ENCODE measurements around the gene MPDU1. TPM values are rescaled to one million over a fixed set of nuclear protein-coding genes. Genes with fewer than 3 reads are reported as not detected.

The MPDU1 gene
- total and polyA plus RNA-seq, 2 of the 13 experiments (the other 11 are each of a cell fraction or from before 2014, with no cell fraction given) = 112 to 167 TPM

GRCh38 chr17:7561589-7562207, 22.0 kb upstream of the MPDU1 start, which contains the start of gene SENP3 (continued):
- TF ChIP-seq, protein P1, sequence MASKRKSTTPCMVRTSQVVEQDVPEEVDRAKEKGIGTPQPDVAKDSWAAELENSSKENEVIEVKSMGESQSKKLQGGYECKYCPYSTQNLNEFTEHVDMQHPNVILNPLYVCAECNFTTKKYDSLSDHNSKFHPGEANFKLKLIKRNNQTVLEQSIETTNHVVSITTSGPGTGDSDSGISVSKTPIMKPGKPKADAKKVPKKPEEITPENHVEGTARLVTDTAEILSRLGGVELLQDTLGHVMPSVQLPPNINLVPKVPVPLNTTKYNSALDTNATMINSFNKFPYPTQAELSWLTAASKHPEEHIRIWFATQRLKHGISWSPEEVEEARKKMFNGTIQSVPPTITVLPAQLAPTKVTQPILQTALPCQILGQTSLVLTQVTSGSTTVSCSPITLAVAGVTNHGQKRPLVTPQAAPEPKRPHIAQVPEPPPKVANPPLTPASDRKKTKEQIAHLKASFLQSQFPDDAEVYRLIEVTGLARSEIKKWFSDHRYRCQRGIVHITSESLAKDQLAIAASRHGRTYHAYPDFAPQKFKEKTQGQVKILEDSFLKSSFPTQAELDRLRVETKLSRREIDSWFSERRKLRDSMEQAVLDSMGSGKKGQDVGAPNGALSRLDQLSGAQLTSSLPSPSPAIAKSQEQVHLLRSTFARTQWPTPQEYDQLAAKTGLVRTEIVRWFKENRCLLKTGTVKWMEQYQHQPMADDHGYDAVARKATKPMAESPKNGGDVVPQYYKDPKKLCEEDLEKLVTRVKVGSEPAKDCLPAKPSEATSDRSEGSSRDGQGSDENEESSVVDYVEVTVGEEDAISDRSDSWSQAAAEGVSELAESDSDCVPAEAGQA (IDR thresholded peaks at IDR 0.05; ENCODE audit: low read depth) = peak; percentile 65
- TF ChIP-seq, protein P1 (CRISPR knock-in tag; IDR thresholded peaks at IDR 0.05; ENCODE audit: borderline replicate concordance) = no peak
- TF ChIP-seq FOSL1 (CRISPR knock-in tag; IDR thresholded peaks at IDR 0.05; ENCODE audit: borderline replicate concordance) (no peak), ZNF34 (CRISPR knock-in tag; IDR thresholded peaks at IDR 0.05; ENCODE audit: borderline replicate concordance) (peak; percentile 81; the same call in 1 of the 2 replicates), ZGPAT (CRISPR knock-in tag; IDR thresholded peaks at IDR 0.05) (0 out of 2 replicates have a peak, but pooled peaks have one; percentile 62), GATAD1 (CRISPR knock-in tag; IDR thresholded peaks at IDR 0.05) (peak; percentile 93), GABPB1 (CRISPR knock-in tag; IDR thresholded peaks at IDR 0.05) (peak; percentile 88), KLF16 (CRISPR knock-in tag; IDR thresholded peaks at IDR 0.05) (no peak), PHF21A (CRISPR knock-in tag; IDR thresholded peaks at IDR 0.05) (no peak), ZNF557 (CRISPR knock-in tag; IDR thresholded peaks at IDR 0.05) (no peak), FOXK2 (IDR thresholded peaks at IDR 0.05) (no peak), ZNF142 (CRISPR knock-in tag; IDR thresholded peaks at IDR 0.05) (peak; percentile 46), KAT7 (CRISPR knock-in tag; IDR thresholded peaks at IDR 0.05; ENCODE audit: borderline replicate concordance) (peak; percentile 91; the same call in 1 of the 2 replicates), ZC3H4 (CRISPR knock-in tag; IDR thresholded peaks at IDR 0.05; ENCODE audit: borderline replicate concordance) (no peak)
- TF ChIP-seq, protein P2, sequence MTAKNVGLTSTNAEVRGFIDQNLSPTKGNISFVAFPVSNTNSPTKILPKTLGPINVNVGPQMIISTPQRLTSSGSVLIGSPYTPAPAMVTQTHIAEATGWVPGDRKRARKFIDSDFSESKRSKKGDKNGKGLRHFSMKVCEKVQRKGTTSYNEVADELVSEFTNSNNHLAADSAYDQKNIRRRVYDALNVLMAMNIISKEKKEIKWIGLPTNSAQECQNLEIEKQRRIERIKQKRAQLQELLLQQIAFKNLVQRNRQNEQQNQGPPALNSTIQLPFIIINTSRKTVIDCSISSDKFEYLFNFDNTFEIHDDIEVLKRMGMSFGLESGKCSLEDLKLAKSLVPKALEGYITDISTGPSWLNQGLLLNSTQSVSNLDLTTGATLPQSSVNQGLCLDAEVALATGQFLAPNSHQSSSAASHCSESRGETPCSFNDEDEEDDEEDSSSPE (CRISPR knock-in tag; IDR thresholded peaks at IDR 0.05) = peak; percentile 69; the same call in 1 of the 2 replicates

Measured in HepG2 (cell line).